Endometrium (tissue), 2 donors: ENCODE measurements around the gene NINJ1.
A peak's percentile ranks its signal among the peaks of the same experiment; 100 is the strongest.
"Not testable (repeated sequence)": the region's sequence is repeated elsewhere in the genome, so short reads cannot be mapped to it uniquely, and the experiment has no call there.

Experiments used
- FAIRE-seq: peaks from 2 replicates; lab custom pipeline; 2012; peaks lifted over from hg19 to GRCh38; lab: Jason Lieb, UNC
- donor health status: control.
- donor health status: control.

NINJ1 gene

GRCh38 chr9:93159601-93160471, 25.8 kb upstream of the NINJ1 start:
- peak; percentile 80 for FAIRE-seq

- FAIRE-seq: no peak
Observed at GRCh38 chr9:93156475-93157008, 22.5 kb upstream of the NINJ1 start.

- no peak for FAIRE-seq
Observed at GRCh38 chr9:93155716-93156474, 21.8 kb upstream of the NINJ1 start.

- no peak for FAIRE-seq
Observed at GRCh38 chr9:93154293-93154903, 20.3 kb upstream of the NINJ1 start.

- no peak for FAIRE-seq
Observed at GRCh38 chr9:93151097-93151784, 17.2 kb upstream of the NINJ1 start.

GRCh38 chr9:93149361-93149760, 15.3 kb upstream of the NINJ1 start:
- no peak for FAIRE-seq

GRCh38 chr9:93148721-93149120, 14.7 kb upstream of the NINJ1 start:
- no peak for FAIRE-seq

- FAIRE-seq: no peak
Observed at GRCh38 chr9:93147632-93148031, 13.6 kb upstream of the NINJ1 start.

- not testable (repeated sequence) for FAIRE-seq
Observed at GRCh38 chr9:93146696-93147095, 12.6 kb upstream of the NINJ1 start.

GRCh38 chr9:93143830-93144530, 9.9 kb upstream of the NINJ1 start:
- no peak for FAIRE-seq

- FAIRE-seq: no peak
Observed at GRCh38 chr9:93141771-93142483, 7.9 kb upstream of the NINJ1 start.

- no peak for FAIRE-seq
Observed at GRCh38 chr9:93139365-93140182, 5.5 kb upstream of the NINJ1 start.

GRCh38 chr9:93138171-93138764, 4.2 kb upstream of the NINJ1 start:
- no peak for FAIRE-seq

GRCh38 chr9:93137362-93137761, 3.3 kb upstream of the NINJ1 start:
- FAIRE-seq: no peak

- no peak for FAIRE-seq
Observed at GRCh38 chr9:93136011-93136440, 2.0 kb upstream of the NINJ1 start.

- FAIRE-seq: no peak
Observed at GRCh38 chr9:93134740-93135444, 841 bp upstream of the NINJ1 start.

- FAIRE-seq: no peak
Observed at GRCh38 chr9:93133681-93134014, 403 bp downstream of the NINJ1 start.

GRCh38 chr9:93132946-93133680, 938 bp downstream of the NINJ1 start:
- FAIRE-seq: no peak
